ENCODE data around the gene CD96.
"Not testable (repeated sequence)": the region's sequence is repeated elsewhere in the genome, so short reads cannot be mapped to it uniquely, and the experiment has no call there.

CD96 gene

DNA sequence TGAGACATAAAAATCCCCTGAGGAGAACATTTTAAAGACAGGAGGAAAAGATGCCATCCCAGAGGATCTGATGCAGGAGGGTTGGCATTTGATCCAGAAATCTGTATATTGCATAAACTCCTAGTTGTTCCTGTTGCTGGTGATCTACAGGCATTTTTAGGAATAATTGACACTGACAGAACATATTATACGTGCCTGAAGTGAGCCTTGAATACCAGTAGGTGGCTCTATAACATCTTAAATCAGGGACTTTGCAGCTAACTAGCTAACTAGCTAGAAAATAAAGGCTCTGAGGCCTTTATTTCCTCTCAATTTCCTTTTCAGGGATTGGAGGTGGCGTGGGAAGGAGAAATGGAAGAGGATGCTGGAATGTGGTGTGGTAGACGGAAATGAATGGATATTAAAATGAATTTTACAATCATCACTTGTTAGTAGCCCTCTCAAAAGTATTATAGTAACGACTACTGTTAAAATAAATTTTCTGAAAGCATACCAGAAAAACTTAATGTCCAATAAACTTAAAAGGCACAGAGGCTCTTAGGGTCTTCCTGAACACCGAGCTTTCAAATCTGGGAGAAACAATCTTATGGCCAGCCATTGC lies 127.0 kb downstream of the CD96 start:
- TF ChIP-seq, protein P1, sequence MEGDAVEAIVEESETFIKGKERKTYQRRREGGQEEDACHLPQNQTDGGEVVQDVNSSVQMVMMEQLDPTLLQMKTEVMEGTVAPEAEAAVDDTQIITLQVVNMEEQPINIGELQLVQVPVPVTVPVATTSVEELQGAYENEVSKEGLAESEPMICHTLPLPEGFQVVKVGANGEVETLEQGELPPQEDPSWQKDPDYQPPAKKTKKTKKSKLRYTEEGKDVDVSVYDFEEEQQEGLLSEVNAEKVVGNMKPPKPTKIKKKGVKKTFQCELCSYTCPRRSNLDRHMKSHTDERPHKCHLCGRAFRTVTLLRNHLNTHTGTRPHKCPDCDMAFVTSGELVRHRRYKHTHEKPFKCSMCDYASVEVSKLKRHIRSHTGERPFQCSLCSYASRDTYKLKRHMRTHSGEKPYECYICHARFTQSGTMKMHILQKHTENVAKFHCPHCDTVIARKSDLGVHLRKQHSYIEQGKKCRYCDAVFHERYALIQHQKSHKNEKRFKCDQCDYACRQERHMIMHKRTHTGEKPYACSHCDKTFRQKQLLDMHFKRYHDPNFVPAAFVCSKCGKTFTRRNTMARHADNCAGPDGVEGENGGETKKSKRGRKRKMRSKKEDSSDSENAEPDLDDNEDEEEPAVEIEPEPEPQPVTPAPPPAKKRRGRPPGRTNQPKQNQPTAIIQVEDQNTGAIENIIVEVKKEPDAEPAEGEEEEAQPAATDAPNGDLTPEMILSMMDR (conservative IDR thresholded peaks at IDR 0.05; ENCODE audit: low read depth), result peak; percentile 78
- DNase-seq (ENCODE audit: low spot score), result peak; percentile 55
- ChIA-PET POLR2A (ENCODE audit: low non-redundant PET) (no interaction called here), CTCF (interaction anchor here (0.6 to 1.0 kb wide), 3 partner anchors 22 to 442 kb away, joined by 3 to 4 read pairs (median 4); no protein-coding TSS in a partner anchor)
- H3K27ac ChIP-seq, result no peak overlapping the region

DNA sequence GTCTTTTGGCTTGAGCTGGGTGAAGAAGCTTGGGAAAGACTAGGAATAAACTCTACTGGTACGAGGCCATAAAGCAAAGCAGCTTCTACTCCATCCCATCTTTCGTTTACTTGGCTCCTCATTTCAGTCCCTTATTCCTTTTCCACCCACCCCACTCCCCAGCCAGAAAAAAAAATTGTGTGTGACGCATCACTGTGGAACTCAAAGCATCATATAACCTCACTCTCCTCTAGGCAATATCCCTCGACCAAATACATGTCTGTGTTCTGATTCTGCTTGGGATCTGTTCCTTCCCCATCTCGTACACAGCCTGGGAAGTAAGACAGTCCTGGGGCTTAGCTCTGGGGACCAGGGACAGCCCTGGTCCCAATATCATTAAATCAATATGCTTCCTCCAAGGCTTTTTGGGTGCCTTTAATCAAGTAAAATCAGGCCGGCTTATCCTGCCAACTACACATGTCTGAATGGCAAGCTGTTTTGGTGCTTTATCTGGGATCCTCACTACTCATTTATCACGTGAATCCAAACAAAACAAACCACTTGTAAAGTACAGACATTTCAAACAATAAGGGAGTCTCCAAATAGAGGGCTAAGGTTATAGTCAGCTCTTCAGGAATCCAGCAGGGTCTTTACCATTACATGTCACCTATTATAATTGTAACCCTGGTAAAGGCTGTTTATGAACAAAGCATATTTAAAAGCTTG lies 128.1 kb downstream of the CD96 start:
- TF ChIP-seq, protein P1 (conservative IDR thresholded peaks at IDR 0.05; ENCODE audit: low read depth), result no peak
- ChIA-PET CTCF (interaction anchor here (0.7 to 1.1 kb wide), 5 partner anchors 21 to 440 kb away, joined by 3 to 6 read pairs (median 3); no protein-coding TSS in a partner anchor), POLR2A (ENCODE audit: low non-redundant PET) (no interaction called here)
- DNase-seq (ENCODE audit: low spot score), result no peak
- H3K27ac ChIP-seq, result no peak overlapping the region

DNA sequence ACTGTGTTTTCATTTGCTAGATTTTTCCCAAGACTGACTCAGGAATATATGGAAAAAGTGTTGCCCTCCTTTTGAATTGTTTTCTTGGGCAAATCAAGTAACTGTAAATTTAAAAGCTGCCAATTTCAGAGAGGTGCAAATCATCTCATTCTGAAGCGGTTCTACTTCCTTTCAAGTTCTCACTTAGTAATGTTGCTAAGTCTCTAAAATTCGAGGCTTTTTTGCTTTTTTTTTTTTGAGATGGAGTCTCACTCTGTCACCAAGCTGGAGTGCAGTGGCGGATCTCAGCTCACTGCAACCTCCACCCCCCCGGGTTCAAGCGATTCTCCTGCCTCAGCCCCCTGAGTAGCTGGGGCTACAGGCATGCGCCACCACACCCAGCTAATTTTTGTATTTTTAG lies 130.5 kb downstream of the CD96 start:
- H3K27ac ChIP-seq; POLR2A ChIA-PET (ENCODE audit: low non-redundant PET); DNase-seq (ENCODE audit: low spot score): not testable (repeated sequence)
- CTCF ChIA-PET, result interaction anchor here (0.8 kb wide), 1 partner anchor 43 kb away, joined by 4 read pairs; no protein-coding TSS in a partner anchor

DNA sequence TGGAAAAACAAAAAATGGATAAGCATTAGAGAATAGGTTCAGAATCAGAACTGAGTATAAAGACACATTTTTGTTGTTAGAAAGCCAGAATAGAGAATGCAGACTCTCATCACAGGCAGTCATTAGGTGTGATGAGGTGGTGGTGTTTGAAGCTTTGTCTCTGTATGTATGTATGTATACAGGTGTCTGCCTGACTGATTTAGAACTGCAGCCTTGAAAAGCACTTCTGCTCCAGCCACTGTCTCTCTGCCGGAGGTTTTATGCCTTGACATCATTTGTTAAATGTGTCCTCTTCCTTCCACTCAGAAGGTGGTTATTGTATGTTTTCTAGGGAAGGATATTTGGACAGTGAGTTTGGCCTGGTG lies 133.8 kb downstream of the CD96 start:
- TF ChIP-seq, protein P1 (conservative IDR thresholded peaks at IDR 0.05; ENCODE audit: low read depth), result no peak
- CTCF ChIA-PET, result no interaction called here
- no peak overlapping the region for H3K27ac ChIP-seq
- POLR2A ChIA-PET (ENCODE audit: low non-redundant PET), result no interaction called here
- no peak for DNase-seq (ENCODE audit: low spot score)

DNA sequence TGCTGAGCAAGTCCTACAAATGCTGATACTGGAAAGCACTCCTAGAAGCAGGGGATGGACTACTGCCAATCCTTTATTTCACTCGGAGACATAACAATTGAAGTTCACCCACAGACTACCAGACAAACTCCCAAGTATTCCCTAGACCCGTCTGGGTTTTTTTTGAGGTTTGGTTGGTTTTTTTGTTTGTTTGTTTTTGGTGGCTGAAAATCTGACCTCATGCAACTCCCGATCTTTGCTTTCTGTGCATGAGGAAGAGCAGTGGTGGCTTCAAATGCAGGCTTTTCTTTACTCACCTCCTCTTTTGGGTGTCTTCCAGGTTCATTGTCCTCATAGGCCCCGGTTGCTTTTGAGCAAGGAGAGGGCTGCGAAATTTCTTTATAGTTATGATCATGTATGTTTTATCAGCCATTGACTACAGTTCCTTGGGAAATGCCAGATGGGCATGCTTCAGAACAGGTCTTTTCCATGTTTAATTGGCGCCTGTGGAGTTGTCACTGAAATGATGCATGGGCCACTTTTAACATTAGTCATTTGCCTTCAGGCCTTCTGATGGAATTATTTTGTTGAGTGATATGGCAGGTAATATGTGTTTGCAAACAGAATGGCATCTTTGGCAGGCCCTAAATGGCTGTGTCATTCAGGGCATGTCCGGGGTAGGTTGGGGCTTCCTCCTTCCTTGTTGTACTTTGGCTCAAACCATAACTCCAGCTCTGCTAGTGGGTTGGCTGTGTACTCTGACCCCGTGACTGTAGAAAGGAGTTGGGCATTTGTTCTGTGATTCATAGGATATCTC lies 134.4 kb downstream of the CD96 start:
- peak; percentile 77 for DNase-seq (ENCODE audit: low spot score)

DNA sequence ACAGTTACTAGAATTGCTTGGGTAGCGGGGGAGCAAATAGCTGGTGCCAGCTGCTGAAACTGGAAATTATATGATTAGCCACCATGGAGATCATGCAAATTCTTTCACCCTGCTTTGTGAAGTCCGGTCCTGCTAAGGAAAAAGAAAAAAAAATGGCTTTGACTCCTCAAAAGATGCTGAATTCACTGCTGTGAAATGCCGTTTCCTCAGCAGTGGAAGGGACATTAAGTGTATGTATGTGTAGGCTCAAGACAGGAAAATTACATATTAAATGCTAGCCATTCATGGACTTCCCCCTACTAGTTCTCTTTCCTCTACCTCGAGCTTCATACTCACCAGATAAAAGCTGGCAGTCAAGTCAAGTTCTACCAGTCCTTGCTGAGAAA lies 135.0 kb downstream of the CD96 start:
- peak overlapping the region; percentile 67 for H3K27ac ChIP-seq
- TF ChIP-seq, protein P1 (conservative IDR thresholded peaks at IDR 0.05; ENCODE audit: low read depth), result no peak
- CTCF ChIA-PET, result interaction anchor here (0.8 to 1.4 kb wide), 2 partner anchors 14 to 351 kb away, joined by 3 to 6 read pairs; no protein-coding TSS in a partner anchor
- no peak for DNase-seq (ENCODE audit: low spot score)
- POLR2A ChIA-PET (ENCODE audit: low non-redundant PET), result no interaction called here

More for the DNA sequence above, 134.4 kb downstream of the CD96 start:
- TF ChIP-seq, protein P1 (conservative IDR thresholded peaks at IDR 0.05; ENCODE audit: low read depth), result no peak
- POLR2A ChIA-PET (ENCODE audit: low non-redundant PET), result no interaction called here
- CTCF ChIA-PET, result interaction anchor here (0.8 to 1.4 kb wide), 2 partner anchors 15 to 352 kb away, joined by 3 to 6 read pairs; no protein-coding TSS in a partner anchor
- H3K27ac ChIP-seq, result peak overlapping the region; percentile 67
